Activated T-helper 2 cell treated with anti-CD3 and anti-CD28 coated beads, Interferon-gamma antibody, Interleukin-2, Interleukin-4, amounts not matched to agents 10 μg/mL and 5 μg/mL and 100 μg/mL, durations not matched to agents 14 hours and 24 hours and 36 hours (primary cell): ENCODE measurements around the gene VSIG2. TPM values are rescaled to one million over a fixed set of nuclear protein-coding genes. Genes with fewer than 3 reads are reported as not detected.

ENCODE experiments used
- DNase-seq: peaks from one replicate; pipeline ENCODE4 v3.0.0; 2021; ENCODE audit warnings: low spot score
- H3K27ac Mint-ChIP-seq: one replicate; pipeline ENCODE4 v1.8.0; 2021; ENCODE audit warnings: mixed read lengths
- H3K27me3 Mint-ChIP-seq: one replicate; pipeline ENCODE4 v1.8.0; 2021; ENCODE audit warnings: low read depth, mixed read lengths
- H3K36me3 Mint-ChIP-seq: one replicate; pipeline ENCODE4 v1.8.0; 2021; ENCODE audit warnings: low read depth, mixed read lengths
- H3K4me1 Mint-ChIP-seq: one replicate; pipeline ENCODE4 v1.8.0; 2021; ENCODE audit warnings: low read depth, mixed read lengths
- H3K4me3 Mint-ChIP-seq: one replicate; pipeline ENCODE4 v1.8.0; 2021; ENCODE audit warnings: low read depth, mild to moderate bottlenecking, moderate library complexity, mixed read lengths
- H3K9me3 Mint-ChIP-seq: one replicate; pipeline ENCODE4 v1.8.0; 2021; ENCODE audit warnings: mixed read lengths
- intact Hi-C: fragments of 100-400 bp; cut with micrococcal nuclease; formaldehyde crosslinking; loops from one replicate; pipeline ENCODE4 v1.15.1; 2023
- total RNA-seq: library from RNA; stranded (reverse); gene quantifications from 2 replicates; pipeline ENCODE4 v1.2.3, GENCODE V29; 2022

The VSIG2 gene
- total RNA-seq, 1 donor from 2014 or later = not detected

DNA sequence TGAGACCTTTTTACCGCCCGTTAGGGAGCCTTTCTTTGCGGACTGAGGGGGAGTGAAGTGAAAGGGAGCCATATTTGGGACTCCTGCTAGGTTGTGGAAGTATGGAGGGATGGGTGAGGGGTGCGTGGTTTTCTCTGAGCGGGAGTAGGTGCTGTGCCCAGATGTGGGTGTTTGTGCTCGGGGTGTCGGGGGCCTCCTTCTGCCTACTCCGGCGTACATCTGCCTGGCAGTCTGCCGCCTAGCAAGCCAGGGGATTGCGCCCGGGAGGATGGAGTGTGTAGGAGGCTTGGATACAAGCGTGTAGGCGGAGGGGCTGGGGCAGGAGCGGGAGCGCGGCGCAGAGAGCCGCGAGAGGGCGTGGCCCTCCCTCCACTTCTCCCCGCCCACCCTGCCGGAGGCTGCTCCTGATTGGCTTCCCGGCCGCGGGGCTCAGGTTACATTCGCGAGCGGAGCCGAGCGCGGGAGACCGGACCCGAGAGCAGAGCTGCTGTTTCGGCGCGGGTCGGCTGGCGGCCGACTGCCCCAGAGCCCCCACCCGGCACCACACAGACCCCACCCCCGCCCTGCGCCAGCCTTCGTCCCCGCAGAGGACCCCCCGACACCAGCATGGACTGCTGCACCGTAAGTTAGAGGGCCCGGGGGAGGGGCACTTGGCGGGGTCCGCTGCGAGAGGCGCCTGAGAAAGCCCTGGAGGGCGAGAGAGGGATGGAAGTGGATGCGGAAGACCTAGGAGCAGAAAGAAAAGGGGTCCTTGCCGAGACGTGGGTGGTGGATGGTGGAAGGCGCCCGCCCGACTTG lies 12.4 kb downstream of the VSIG2 start, which contains the start of gene NRGN:
NRGN (plus strand) TSS at position 464 of the 798 bp plus-strand sequence; CDS start at position 607, 143 bp downstream.
- peak; percentile 76 for DNase-seq
- Mint-ChIP-seq H3K4me3 (peak within 1 kb of the TSS; percentile 72), H3K27ac (no peak within 1 kb of the TSS), H3K4me1 (peaks cover 14% of the 10 kb centered on the region), H3K27me3 (peaks cover 48% of the 10 kb centered on the region), H3K36me3 (no peaks in the 10 kb centered on the region), H3K9me3 (no peaks in the 10 kb centered on the region)
- intact Hi-C loops = loop anchor here (10.0 kb wide), 1 partner anchor 1145 kb away; the partner anchor contains the start of gene HYLS1

DNA sequence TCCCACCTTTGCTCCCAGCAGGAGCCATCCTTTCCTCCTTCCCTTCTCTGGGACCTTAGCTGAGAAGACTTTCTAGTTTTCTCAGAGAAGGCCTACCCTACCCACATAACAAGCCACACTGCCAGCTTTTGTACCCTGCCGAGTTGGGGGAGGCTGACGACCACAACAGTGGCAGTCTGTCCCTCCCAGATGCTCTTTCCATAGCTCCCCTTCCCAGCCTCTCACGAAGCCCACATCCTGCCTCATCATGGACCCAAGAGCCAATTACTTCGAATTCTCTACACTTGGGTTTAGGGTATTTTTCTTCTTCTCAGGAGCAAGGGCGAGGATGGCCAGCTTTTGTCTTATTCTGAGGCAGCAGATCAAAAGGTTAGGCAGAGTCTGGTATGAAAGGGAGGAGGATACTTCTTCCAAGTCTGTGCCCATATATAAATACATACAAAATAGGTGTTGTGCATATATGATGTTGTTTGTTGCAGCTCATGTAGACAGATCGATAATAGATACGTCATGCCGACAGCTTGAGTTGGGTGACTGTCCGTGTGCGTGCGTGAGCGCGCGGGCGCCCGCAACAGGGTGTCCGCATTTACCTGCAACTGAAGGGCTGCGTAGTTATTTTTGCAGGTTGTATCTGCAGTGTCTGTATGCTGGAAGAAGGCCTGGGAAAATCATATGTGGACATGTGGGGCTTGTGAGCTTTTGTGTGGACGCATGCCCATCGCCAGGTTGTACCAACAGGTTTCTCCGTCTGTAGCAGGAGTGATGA lies 13.2 kb downstream of the VSIG2 start:
- H3K36me3 Mint-ChIP-seq = no peaks in the 10 kb centered on the region
- H3K27ac Mint-ChIP-seq = no peak overlapping the region
- H3K27me3 Mint-ChIP-seq = peaks cover 51% of the 10 kb centered on the region

GRCh38 chr11:124737638-124738305 lies 14.3 kb downstream of the VSIG2 start:
- no peaks in the 10 kb centered on the region for H3K36me3 Mint-ChIP-seq
- H3K27me3 Mint-ChIP-seq = peaks cover 51% of the 10 kb centered on the region
- peaks cover 14% of the 10 kb centered on the region for H3K4me1 Mint-ChIP-seq
- intact Hi-C loops = no loop called here
- no peak for DNase-seq
- H3K27ac Mint-ChIP-seq = no peak overlapping the region
- H3K9me3 Mint-ChIP-seq = no peaks in the 10 kb centered on the region
- no peak overlapping the region for H3K4me3 Mint-ChIP-seq

More for the DNA sequence above, 13.2 kb downstream of the VSIG2 start:
- no peak for DNase-seq
- intact Hi-C loops = no loop called here
- Mint-ChIP-seq H3K4me3 (peak overlapping the region; percentile 72), H3K4me1 (peaks cover 14% of the 10 kb centered on the region), H3K9me3 (no peaks in the 10 kb centered on the region)

- Mint-ChIP-seq H3K4me1 (peaks cover 14% of the 10 kb centered on the region), H3K36me3 (no peaks in the 10 kb centered on the region), H3K27ac (no peak overlapping the region), H3K4me3 (no peak overlapping the region), H3K27me3 (peaks cover 53% of the 10 kb centered on the region), H3K9me3 (no peaks in the 10 kb centered on the region)
- no peak for DNase-seq
- intact Hi-C loops = no loop called here
These were observed 15.3 kb downstream of the VSIG2 start for GRCh38 chr11:124736736-124737135.

DNA sequence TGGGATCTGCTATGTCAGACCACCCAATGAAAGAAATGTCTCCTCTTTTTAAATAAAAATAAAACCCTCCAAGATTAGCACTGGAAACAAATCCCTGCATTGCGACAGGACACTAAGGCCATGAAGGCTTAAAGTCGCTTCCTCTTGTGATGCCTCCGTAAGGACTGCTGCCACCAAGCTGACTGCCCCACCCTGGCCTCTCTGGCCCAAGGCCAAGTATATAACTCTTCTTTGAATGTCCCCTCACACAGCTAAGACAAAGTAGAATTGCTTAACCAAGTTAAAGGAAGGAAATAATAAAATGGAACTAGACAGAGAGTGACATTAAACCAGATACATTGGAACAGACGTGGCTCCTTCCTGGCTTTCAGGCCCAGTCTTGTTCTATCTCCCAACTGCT lies 19.8 kb downstream of the VSIG2 start:
- DNase-seq = no peak
- Mint-ChIP-seq H3K36me3 (no peaks in the 10 kb centered on the region), H3K4me3 (no peak overlapping the region), H3K27me3 (peaks cover 30% of the 10 kb centered on the region), H3K4me1 (no peaks in the 10 kb centered on the region), H3K9me3 (no peaks in the 10 kb centered on the region), H3K27ac (no peak overlapping the region)
- intact Hi-C loops = no loop called here

DNA sequence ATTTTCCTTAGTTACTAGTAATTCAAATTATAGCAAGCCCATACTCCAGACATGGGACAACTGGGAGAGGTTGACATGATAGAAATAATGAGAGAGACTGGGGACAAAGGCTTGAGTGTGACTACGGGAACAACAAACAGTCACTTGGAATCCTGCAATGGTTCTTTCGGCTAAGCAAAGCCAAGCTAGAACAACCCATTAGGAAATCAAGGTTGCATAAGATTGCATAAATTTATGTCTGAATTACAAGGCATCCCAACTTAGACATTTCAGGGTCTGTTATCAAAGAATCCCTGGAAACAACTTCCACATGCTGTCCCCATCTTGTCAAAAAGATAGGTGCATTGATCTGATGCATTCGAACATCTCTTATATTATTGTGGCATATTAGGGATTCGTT lies 22.5 kb downstream of the VSIG2 start:
- intact Hi-C loops = no loop called here

GRCh38 chr11:124728134-124728533 lies 23.9 kb downstream of the VSIG2 start:
- H3K36me3 Mint-ChIP-seq = no peaks in the 10 kb centered on the region
- H3K27me3 Mint-ChIP-seq = peaks cover 28% of the 10 kb centered on the region
- H3K4me1 Mint-ChIP-seq = no peaks in the 10 kb centered on the region
- DNase-seq = no peak
- no peak overlapping the region for H3K4me3 Mint-ChIP-seq
- no peaks in the 10 kb centered on the region for H3K9me3 Mint-ChIP-seq
- intact Hi-C loops = no loop called here
- H3K27ac Mint-ChIP-seq = no peak overlapping the region

More for the DNA sequence above, 22.5 kb downstream of the VSIG2 start:
- H3K36me3 Mint-ChIP-seq = no peaks in the 10 kb centered on the region
- H3K4me1 Mint-ChIP-seq = no peaks in the 10 kb centered on the region
- H3K27me3 Mint-ChIP-seq = peaks cover 22% of the 10 kb centered on the region
- H3K9me3 Mint-ChIP-seq = no peaks in the 10 kb centered on the region
- DNase-seq = no peak
- H3K4me3 Mint-ChIP-seq = no peak overlapping the region
- no peak overlapping the region for H3K27ac Mint-ChIP-seq

- Mint-ChIP-seq H3K4me3 (no peak overlapping the region), H3K27me3 (peaks cover 31% of the 10 kb centered on the region), H3K36me3 (no peaks in the 10 kb centered on the region), H3K4me1 (no peaks in the 10 kb centered on the region), H3K9me3 (no peaks in the 10 kb centered on the region), H3K27ac (no peak overlapping the region)
- intact Hi-C loops = no loop called here
- no peak for DNase-seq
These were observed 24.6 kb downstream of the VSIG2 start for GRCh38 chr11:124727474-124727873.

DNA sequence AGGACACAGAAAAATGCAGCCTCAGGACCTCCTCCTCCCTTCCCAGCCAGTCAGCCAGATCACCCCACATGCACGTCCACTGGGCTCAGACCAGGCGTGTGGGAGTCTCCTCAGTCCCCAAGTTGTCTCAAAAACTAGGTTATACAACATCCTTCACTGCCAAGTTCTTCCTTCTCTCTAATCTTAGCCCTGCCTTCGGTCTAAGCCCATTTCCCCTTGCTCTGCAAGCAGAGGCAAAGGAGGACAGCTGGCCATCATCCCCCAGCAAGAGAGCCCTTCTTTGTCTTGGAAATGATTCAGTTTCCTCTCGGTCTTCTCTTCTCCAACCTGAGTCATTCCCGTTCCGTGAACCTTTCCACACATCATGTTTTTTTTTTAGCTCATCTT lies 26.3 kb downstream of the VSIG2 start:
- H3K4me3 Mint-ChIP-seq = no peak overlapping the region
- peaks cover 43% of the 10 kb centered on the region for H3K27me3 Mint-ChIP-seq
- no peaks in the 10 kb centered on the region for H3K36me3 Mint-ChIP-seq
- no peak overlapping the region for H3K27ac Mint-ChIP-seq
- no peaks in the 10 kb centered on the region for H3K9me3 Mint-ChIP-seq
- H3K4me1 Mint-ChIP-seq = no peaks in the 10 kb centered on the region
- DNase-seq = no peak
- intact Hi-C loops = no loop called here

DNA sequence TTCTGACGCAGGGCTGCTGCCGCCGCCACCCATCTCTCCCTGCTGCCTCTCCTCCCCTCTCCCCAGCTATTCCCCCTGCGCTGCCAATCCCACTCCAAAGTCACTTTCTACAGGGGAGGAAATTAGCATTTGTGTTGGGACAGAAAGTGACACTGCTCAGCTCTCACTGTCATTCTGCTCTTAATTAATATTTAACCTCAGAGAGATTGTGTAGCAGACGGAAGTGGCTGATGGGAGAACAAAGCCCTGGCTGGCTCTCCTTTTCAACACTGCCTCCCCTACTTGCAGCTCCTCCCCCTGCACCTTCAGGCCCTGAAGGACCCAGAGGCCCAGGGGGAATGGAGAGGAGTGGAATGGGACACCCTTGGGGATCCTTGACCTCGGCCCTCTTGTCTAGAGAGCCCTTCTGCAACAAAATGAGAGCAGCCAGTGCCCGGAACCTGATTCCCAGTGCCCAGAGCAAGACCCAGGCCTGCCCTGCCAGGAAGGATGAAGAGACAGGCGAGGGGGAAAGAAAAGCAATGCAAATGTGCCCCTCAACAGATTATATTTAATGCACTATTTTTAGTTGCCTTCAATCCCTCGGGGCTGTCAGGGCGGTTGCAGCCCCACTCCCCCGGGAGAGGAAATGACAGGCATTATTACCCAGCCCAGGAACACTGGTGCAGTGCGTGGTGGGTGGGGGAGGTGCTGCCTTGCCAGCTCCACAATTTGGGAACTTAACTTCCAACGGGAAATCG lies 26.9 kb downstream of the VSIG2 start:
- Mint-ChIP-seq H3K9me3 (no peaks in the 10 kb centered on the region), H3K4me1 (no peaks in the 10 kb centered on the region), H3K27me3 (peaks cover 47% of the 10 kb centered on the region), H3K4me3 (no peak overlapping the region), H3K27ac (no peak overlapping the region), H3K36me3 (no peaks in the 10 kb centered on the region)
- intact Hi-C loops = no loop called here
- no peak for DNase-seq

DNA sequence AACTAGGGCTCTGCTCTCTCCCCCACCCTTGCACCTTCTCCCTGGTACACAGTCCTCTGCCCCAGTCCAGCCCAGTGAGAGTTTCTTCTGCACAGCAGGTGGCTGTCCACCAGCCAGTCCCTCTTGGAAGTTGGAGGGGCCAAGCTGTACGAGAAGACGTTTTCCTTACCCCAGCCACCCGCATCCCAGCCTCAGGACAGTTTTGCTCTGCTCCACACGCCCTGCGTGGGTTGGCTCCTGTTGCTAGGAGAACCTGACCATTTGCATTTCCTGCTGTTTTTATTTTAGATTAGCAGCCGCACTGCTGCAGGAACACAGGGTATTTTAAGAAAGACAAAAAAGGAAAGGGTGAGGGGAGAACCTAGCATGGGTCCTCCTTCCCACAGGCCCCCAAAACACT lies 29.9 kb downstream of the VSIG2 start:
- no peak overlapping the region for H3K27ac Mint-ChIP-seq
- H3K36me3 Mint-ChIP-seq = no peaks in the 10 kb centered on the region
- no peak overlapping the region for H3K4me3 Mint-ChIP-seq
- intact Hi-C loops = no loop called here
- H3K27me3 Mint-ChIP-seq = peaks cover 70% of the 10 kb centered on the region
- peaks cover 8% of the 10 kb centered on the region for H3K4me1 Mint-ChIP-seq
- H3K9me3 Mint-ChIP-seq = no peaks in the 10 kb centered on the region
- no peak for DNase-seq

GRCh38 chr11:124719534-124719933 lies 32.5 kb downstream of the VSIG2 start:
- no peaks in the 10 kb centered on the region for H3K9me3 Mint-ChIP-seq
- H3K4me3 Mint-ChIP-seq = no peak overlapping the region
- H3K36me3 Mint-ChIP-seq = no peaks in the 10 kb centered on the region
- peaks cover 8% of the 10 kb centered on the region for H3K4me1 Mint-ChIP-seq
- intact Hi-C loops = no loop called here
- no peak overlapping the region for H3K27ac Mint-ChIP-seq
- peaks cover 74% of the 10 kb centered on the region for H3K27me3 Mint-ChIP-seq
- no peak for DNase-seq
